Measurements from ENCODE around the gene CA4.

Gene CA4

GRCh38 chr17:60127068-60128064, 22.4 kb upstream of the CA4 start:
- CTCF ChIA-PET = interaction anchor here (0.6 to 1.8 kb wide), 2 partner anchors 15 to 17 kb away, joined by 4 to 6 read pairs; no protein-coding TSS in a partner anchor
- POLR2A ChIA-PET = interaction anchor here (1.2 kb wide), 1 partner anchor 14 kb away, joined by 3 read pairs; no protein-coding TSS in a partner anchor
- no peak for TF ChIP-seq TARDBP (IDR thresholded peaks at IDR 0.05)
- TF ChIP-seq SP1 (IDR thresholded peaks at IDR 0.05) = no peak
- no peak for TF ChIP-seq ELF4 (IDR thresholded peaks at IDR 0.05)
- TF ChIP-seq FOXM1 (IDR thresholded peaks at IDR 0.05; ENCODE audit: borderline replicate concordance) = no peak
- no peak for TF ChIP-seq CTBP1 (IDR thresholded peaks at IDR 0.05; ENCODE audit: borderline replicate concordance)
- no peak for TF ChIP-seq FOXA1 (IDR thresholded peaks at IDR 0.05)
- no peak for TF ChIP-seq SUZ12 (IDR thresholded peaks at IDR 0.05)
- TF ChIP-seq LEF1 (IDR thresholded peaks at IDR 0.05; ENCODE audit: borderline replicate concordance) = no peak
- TF ChIP-seq ZNF384 (IDR thresholded peaks at IDR 0.05) = no peak
- TF ChIP-seq BHLHE40 (IDR thresholded peaks at IDR 0.05; ENCODE audit: borderline replicate concordance) = no peak
- no peak for TF ChIP-seq ARNT (IDR thresholded peaks at IDR 0.05)
- TF ChIP-seq FOXK2 (IDR thresholded peaks at IDR 0.05) = no peak
- TF ChIP-seq PKNOX1 (IDR thresholded peaks at IDR 0.05) = no peak
- no peak for DNase-seq (ENCODE audit: extremely low spot score)

- POLR2A ChIA-PET = interaction anchor here (1.2 kb wide), 1 partner anchor 13 kb away, joined by 3 read pairs; no protein-coding TSS in a partner anchor
- CTCF ChIA-PET = interaction anchor here (0.6 to 1.8 kb wide), 2 partner anchors 14 to 18 kb away, joined by 4 to 6 read pairs; no protein-coding TSS in a partner anchor
- TF ChIP-seq HDGF (IDR thresholded peaks at IDR 0.05; ENCODE audit: borderline replicate concordance) (no peak), ARNT (IDR thresholded peaks at IDR 0.05) (no peak), ELF4 (IDR thresholded peaks at IDR 0.05) (no peak), CTBP1 (IDR thresholded peaks at IDR 0.05; ENCODE audit: borderline replicate concordance) (no peak), BHLHE40 (IDR thresholded peaks at IDR 0.05; ENCODE audit: borderline replicate concordance) (no peak), FOXA1 (IDR thresholded peaks at IDR 0.05) (no peak), PKNOX1 (IDR thresholded peaks at IDR 0.05) (no peak), TARDBP (IDR thresholded peaks at IDR 0.05) (no peak), ZNF384 (IDR thresholded peaks at IDR 0.05) (no peak), SP1 (IDR thresholded peaks at IDR 0.05) (no peak), SUZ12 (IDR thresholded peaks at IDR 0.05) (no peak), LEF1 (IDR thresholded peaks at IDR 0.05; ENCODE audit: borderline replicate concordance) (no peak)
- no peak for DNase-seq (ENCODE audit: extremely low spot score)
These were observed 21.5 kb upstream of the CA4 start for GRCh38 chr17:60128171-60128859.

DNA sequence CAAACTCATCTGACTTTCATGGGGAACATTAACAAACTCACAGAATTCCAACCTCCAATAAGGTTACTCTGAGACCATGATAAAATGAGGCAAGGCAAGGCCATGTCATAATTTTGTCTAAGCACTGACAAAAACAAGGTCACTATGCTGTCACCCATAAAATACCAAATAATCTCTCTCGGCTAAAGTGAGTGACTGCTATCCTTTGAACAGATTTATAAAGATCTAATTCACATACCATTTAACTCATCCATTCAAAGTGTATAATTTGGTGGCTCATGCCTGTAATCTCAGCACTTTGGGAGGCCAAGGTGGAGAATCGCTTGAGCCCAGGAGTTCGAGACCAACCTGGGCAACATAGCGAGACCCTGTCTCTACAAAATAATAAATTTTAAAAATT, 20.6 kb upstream of the CA4 start:
- ChIA-PET POLR2A (no interaction called here), CTCF (no interaction called here)
- DNase-seq (ENCODE audit: extremely low spot score) = no peak
- TF ChIP-seq CTBP1 (IDR thresholded peaks at IDR 0.05; ENCODE audit: borderline replicate concordance) (no peak), SP1 (IDR thresholded peaks at IDR 0.05) (no peak), FOXK2 (IDR thresholded peaks at IDR 0.05) (no peak), ELF4 (IDR thresholded peaks at IDR 0.05) (no peak), LEF1 (IDR thresholded peaks at IDR 0.05; ENCODE audit: borderline replicate concordance) (no peak), FOXA1 (IDR thresholded peaks at IDR 0.05) (no peak), PKNOX1 (IDR thresholded peaks at IDR 0.05) (no peak), BHLHE40 (IDR thresholded peaks at IDR 0.05; ENCODE audit: borderline replicate concordance) (no peak), ARNT (IDR thresholded peaks at IDR 0.05) (no peak), SUZ12 (IDR thresholded peaks at IDR 0.05) (no peak), HDGF (IDR thresholded peaks at IDR 0.05; ENCODE audit: borderline replicate concordance) (no peak), L3MBTL2 (conservative IDR thresholded peaks at IDR 0.05) (no peak), ZNF384 (IDR thresholded peaks at IDR 0.05) (no peak), NFRKB (IDR thresholded peaks at IDR 0.05) (no peak), TARDBP (IDR thresholded peaks at IDR 0.05) (no peak), FOXM1 (IDR thresholded peaks at IDR 0.05; ENCODE audit: borderline replicate concordance) (no peak)

GRCh38 chr17:60130466-60130865, 19.3 kb upstream of the CA4 start:
- ChIA-PET CTCF (no interaction called here), POLR2A (no interaction called here)
- no peak for DNase-seq (ENCODE audit: extremely low spot score)
- TF ChIP-seq FOXK2 (IDR thresholded peaks at IDR 0.05) (no peak), ARNT (IDR thresholded peaks at IDR 0.05) (no peak), PKNOX1 (IDR thresholded peaks at IDR 0.05) (no peak), HDGF (IDR thresholded peaks at IDR 0.05; ENCODE audit: borderline replicate concordance) (no peak), BHLHE40 (IDR thresholded peaks at IDR 0.05; ENCODE audit: borderline replicate concordance) (no peak), L3MBTL2 (conservative IDR thresholded peaks at IDR 0.05) (no peak), SUZ12 (IDR thresholded peaks at IDR 0.05) (no peak), LEF1 (IDR thresholded peaks at IDR 0.05; ENCODE audit: borderline replicate concordance) (no peak), FOXA1 (IDR thresholded peaks at IDR 0.05) (no peak), FOXM1 (IDR thresholded peaks at IDR 0.05; ENCODE audit: borderline replicate concordance) (no peak), ZNF384 (IDR thresholded peaks at IDR 0.05) (no peak), NFRKB (IDR thresholded peaks at IDR 0.05) (no peak), CTBP1 (IDR thresholded peaks at IDR 0.05; ENCODE audit: borderline replicate concordance) (no peak), SP1 (IDR thresholded peaks at IDR 0.05) (no peak), TARDBP (IDR thresholded peaks at IDR 0.05) (no peak), ELF4 (IDR thresholded peaks at IDR 0.05) (no peak)
